ENCODE data around the gene CCDC57. TPM values are rescaled to one million over a fixed set of nuclear protein-coding genes. Genes with fewer than 3 reads are reported as not detected.

Gene CCDC57
- total and polyA plus RNA-seq, 4 donors = 5.4 to 19.1 (median 11.7) TPM

DNA sequence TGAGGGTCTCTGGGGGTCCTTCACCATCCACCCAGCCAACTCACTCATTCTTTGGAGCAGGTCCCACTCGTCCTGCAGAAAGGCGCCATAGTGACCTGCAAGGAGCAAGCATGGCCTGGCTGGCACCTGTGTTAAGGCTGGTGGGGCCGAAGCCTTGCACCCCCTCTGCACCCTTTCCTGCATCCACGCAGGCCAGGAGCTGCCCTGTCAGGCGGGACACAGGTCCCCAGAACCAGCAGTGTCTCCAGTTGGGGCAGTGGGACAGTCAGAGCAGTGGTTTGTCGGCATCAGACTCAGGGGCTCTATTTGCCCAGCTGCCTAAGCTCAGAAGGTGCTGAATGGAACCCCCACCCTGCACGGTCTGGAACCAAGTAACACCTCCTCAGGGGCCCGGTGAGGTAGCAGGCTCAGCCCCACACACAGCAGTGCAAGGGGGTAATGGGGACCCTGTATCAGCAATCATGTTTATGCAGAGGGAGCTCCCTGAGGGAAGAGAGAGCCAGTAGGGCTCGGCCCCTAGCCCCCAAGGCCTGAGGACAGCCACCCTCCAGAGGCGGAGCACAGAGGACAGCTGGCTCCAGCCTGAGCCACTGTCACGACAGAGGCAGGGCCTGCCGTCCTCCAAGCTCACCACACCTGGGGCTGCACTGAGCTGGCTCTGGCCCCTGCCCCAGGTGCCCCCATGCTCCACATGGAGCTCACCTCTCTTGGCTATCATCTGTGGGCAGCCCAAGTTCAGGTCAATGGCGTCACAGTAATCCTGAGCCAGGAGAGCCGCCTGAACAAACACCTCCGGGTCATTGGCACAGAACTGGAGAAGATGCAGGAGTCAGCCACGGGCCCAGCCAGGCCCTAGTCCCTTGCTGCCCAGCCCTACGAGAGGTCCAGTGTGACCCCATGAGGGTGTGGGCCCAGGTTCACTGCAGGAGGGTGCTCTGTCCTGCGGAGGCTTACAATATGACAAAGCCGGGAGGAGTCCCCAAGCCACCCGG, 148.9 kb downstream of the CCDC57 start:
- 64% methylated on average over 20 of the region's 20 CpGs for WGBS
- H3K4me3 ChIP-seq (ENCODE audit: low read depth in 1 of 3, low read length in 3 of 3) = peak overlapping the region in 2 of 3 donors; percentile 95 to 96
- TF ChIP-seq, protein P1, sequence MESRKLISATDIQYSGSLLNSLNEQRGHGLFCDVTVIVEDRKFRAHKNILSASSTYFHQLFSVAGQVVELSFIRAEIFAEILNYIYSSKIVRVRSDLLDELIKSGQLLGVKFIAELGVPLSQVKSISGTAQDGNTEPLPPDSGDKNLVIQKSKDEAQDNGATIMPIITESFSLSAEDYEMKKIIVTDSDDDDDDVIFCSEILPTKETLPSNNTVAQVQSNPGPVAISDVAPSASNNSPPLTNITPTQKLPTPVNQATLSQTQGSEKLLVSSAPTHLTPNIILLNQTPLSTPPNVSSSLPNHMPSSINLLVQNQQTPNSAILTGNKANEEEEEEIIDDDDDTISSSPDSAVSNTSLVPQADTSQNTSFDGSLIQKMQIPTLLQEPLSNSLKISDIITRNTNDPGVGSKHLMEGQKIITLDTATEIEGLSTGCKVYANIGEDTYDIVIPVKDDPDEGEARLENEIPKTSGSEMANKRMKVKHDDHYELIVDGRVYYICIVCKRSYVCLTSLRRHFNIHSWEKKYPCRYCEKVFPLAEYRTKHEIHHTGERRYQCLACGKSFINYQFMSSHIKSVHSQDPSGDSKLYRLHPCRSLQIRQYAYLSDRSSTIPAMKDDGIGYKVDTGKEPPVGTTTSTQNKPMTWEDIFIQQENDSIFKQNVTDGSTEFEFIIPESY (IDR thresholded peaks at IDR 0.05) = no peak
- no peak for TF ChIP-seq NR2F2 (IDR thresholded peaks at IDR 0.05)
- peak in 1 of 2 donors; percentile 33 for TF ChIP-seq GABPA (IDR thresholded peaks at IDR 0.05 in 1 of 2, conservative IDR thresholded peaks at IDR 0.05 in 1 of 2)
- peak; percentile 30 to 62 for TF ChIP-seq RXRA (IDR thresholded peaks at IDR 0.05)
- H3K36me3 ChIP-seq (ENCODE audit: control insufficient read depth in 4 of 4, insufficient read depth in 3 of 4, low read depth in 1 of 4, low read length in 3 of 4) = peaks cover 2 to 42% (median 14%) of the 10 kb centered on the region in 4 donors
- DNase-seq (ENCODE audit: low spot score) = no peak
- H3K27me3 ChIP-seq (ENCODE audit: control insufficient read depth in 4 of 4, insufficient read depth in 4 of 4, low read length in 3 of 4) = no peaks in the 10 kb centered on the region
- peak overlapping the region; percentile 26 to 81 for H3K27ac ChIP-seq (ENCODE audit: low read depth in 1 of 2, low read length in 2 of 2)
- peaks cover 8 to 32% (median 24%) of the 10 kb centered on the region in 4 donors for H3K4me1 ChIP-seq (ENCODE audit: control insufficient read depth in 4 of 4, insufficient read depth in 4 of 4, low read length in 3 of 4)
- no peaks in the 10 kb centered on the region for H3K9me3 ChIP-seq (ENCODE audit: control insufficient read depth in 4 of 4, low read length in 3 of 4)
- H3K9ac ChIP-seq (ENCODE audit: low read depth in 1 of 2, low read length in 2 of 2) = no peak overlapping the region

DNA sequence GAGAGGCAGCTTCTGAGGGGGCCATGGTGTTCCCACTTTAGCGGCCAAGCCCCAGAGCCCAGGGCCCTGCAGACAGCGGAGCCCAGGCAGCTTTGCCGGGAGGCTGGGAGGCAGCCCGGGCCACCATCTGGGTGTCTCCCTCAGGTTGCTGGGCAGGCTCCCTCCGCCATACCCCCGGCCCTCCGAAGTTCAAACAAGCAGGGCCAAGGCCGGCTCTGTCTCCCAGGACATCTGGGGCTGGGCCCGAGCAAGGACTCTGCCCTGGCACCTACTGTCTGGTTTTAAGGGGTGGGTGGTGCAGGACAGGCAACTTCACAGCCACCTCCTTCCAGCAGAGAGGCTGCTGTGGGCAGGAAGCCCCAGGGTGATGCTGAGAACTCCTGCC, 149.7 kb downstream of the CCDC57 start:
- Histone ChIP-seq H3K9me3 (ENCODE audit: control insufficient read depth in 4 of 4, low read length in 3 of 4) (no peaks in the 10 kb centered on the region), H3K4me3 (ENCODE audit: low read depth in 1 of 3, low read length in 3 of 3) (no peak overlapping the region), H3K27me3 (ENCODE audit: control insufficient read depth in 4 of 4, insufficient read depth in 4 of 4, low read length in 3 of 4) (no peaks in the 10 kb centered on the region), H3K9ac (ENCODE audit: low read depth in 1 of 2, low read length in 2 of 2) (no peak overlapping the region), H3K36me3 (ENCODE audit: control insufficient read depth in 4 of 4, insufficient read depth in 3 of 4, low read depth in 1 of 4, low read length in 3 of 4) (peaks cover 2 to 49% (median 16%) of the 10 kb centered on the region in 4 donors), H3K4me1 (ENCODE audit: control insufficient read depth in 4 of 4, insufficient read depth in 4 of 4, low read length in 3 of 4) (peaks cover 8 to 32% (median 24%) of the 10 kb centered on the region in 4 donors), H3K27ac (ENCODE audit: low read depth in 1 of 2, low read length in 2 of 2) (no peak overlapping the region)
- TF ChIP-seq CTCF (IDR thresholded peaks at IDR 0.05; ENCODE audit: low read depth, low read length, missing input control) = no peak
- TF ChIP-seq GABPA (IDR thresholded peaks at IDR 0.05 in 1 of 2, conservative IDR thresholded peaks at IDR 0.05 in 1 of 2) = no peak
- TF ChIP-seq, protein P1 (IDR thresholded peaks at IDR 0.05) = no peak
- TF ChIP-seq, protein P2, sequence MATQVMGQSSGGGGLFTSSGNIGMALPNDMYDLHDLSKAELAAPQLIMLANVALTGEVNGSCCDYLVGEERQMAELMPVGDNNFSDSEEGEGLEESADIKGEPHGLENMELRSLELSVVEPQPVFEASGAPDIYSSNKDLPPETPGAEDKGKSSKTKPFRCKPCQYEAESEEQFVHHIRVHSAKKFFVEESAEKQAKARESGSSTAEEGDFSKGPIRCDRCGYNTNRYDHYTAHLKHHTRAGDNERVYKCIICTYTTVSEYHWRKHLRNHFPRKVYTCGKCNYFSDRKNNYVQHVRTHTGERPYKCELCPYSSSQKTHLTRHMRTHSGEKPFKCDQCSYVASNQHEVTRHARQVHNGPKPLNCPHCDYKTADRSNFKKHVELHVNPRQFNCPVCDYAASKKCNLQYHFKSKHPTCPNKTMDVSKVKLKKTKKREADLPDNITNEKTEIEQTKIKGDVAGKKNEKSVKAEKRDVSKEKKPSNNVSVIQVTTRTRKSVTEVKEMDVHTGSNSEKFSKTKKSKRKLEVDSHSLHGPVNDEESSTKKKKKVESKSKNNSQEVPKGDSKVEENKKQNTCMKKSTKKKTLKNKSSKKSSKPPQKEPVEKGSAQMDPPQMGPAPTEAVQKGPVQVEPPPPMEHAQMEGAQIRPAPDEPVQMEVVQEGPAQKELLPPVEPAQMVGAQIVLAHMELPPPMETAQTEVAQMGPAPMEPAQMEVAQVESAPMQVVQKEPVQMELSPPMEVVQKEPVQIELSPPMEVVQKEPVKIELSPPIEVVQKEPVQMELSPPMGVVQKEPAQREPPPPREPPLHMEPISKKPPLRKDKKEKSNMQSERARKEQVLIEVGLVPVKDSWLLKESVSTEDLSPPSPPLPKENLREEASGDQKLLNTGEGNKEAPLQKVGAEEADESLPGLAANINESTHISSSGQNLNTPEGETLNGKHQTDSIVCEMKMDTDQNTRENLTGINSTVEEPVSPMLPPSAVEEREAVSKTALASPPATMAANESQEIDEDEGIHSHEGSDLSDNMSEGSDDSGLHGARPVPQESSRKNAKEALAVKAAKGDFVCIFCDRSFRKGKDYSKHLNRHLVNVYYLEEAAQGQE (IDR thresholded peaks at IDR 0.05) = no peak
- TF ChIP-seq HNF4G (IDR thresholded peaks at IDR 0.05) = no peak
- TF ChIP-seq TAF1 (conservative IDR thresholded peaks at IDR 0.05) = no peak
- TF ChIP-seq RAD21 (IDR thresholded peaks at IDR 0.05) = no peak
- no peak for TF ChIP-seq HNF4A (conservative IDR thresholded peaks at IDR 0.05)
- TF ChIP-seq ATF3 (IDR thresholded peaks at IDR 0.05) = no peak
- no peak for TF ChIP-seq EGR1 (IDR thresholded peaks at IDR 0.05; ENCODE audit: low read depth in 2 of 2)
- no peak for TF ChIP-seq JUND (IDR thresholded peaks at IDR 0.05)
- 93% methylated on average over 9 of the region's 9 CpGs for WGBS
- no peak for DNase-seq (ENCODE audit: low spot score)

Measured in liver (tissue), 9 donors.